ENCODE measurements around the gene RBMS3. TPM values are rescaled to one million over a fixed set of nuclear protein-coding genes. Genes with fewer than 3 reads are reported as not detected.

Gene RBMS3
- total RNA-seq, 1 donor from 2014 or later: 0.47 TPM

- Histone ChIP-seq H3K4me1 (no peaks in the 10 kb centered on the region), H3K27me3 (no peaks in the 10 kb centered on the region), H3K27ac (no peak overlapping the region), H2AFZ (replicated peaks) (no peak overlapping the region), H3K9ac (no peak overlapping the region), H3K4me2 (no peak overlapping the region), H3F3A (ENCODE audit: low read depth) (no peaks in the 10 kb centered on the region), H3K4me3 (no peak overlapping the region), H3K36me3 (no peaks in the 10 kb centered on the region), H3K9me3 (ENCODE audit: low read depth) (no peaks in the 10 kb centered on the region), H4K20me1 (ENCODE audit: low read depth) (no peaks in the 10 kb centered on the region), H3K79me2 (ENCODE audit: low read depth) (no peaks in the 10 kb centered on the region)
- Mint-ChIP-seq H3K4me1 (no peaks in the 10 kb centered on the region), H3K9me3 (no peaks in the 10 kb centered on the region), H3K27me3 (ENCODE audit: insufficient read depth, low read depth) (no peaks in the 10 kb centered on the region), H3K4me3 (no peak overlapping the region), H3K27ac (no peak overlapping the region), H3K36me3 (peaks cover 2% of the 10 kb centered on the region)
- DNase-seq (ENCODE audit: low spot score): no peak
- TF ChIP-seq EZH2phosphoT487 (IDR thresholded peaks at IDR 0.05) (no peak), EZH2 (IDR thresholded peaks at IDR 0.05) (no peak), CTCF (IDR thresholded peaks at IDR 0.05) (no peak)
Measured at GRCh38 chr3:29486096-29486495, 205.2 kb downstream of the RBMS3 start.

GRCh38 chr3:29486917-29487316, 206.0 kb downstream of the RBMS3 start:
- Mint-ChIP-seq H3K27me3 (ENCODE audit: insufficient read depth, low read depth) (no peaks in the 10 kb centered on the region), H3K36me3 (peaks cover 2% of the 10 kb centered on the region), H3K4me1 (no peaks in the 10 kb centered on the region), H3K27ac (no peak overlapping the region), H3K9me3 (no peaks in the 10 kb centered on the region), H3K4me3 (no peak overlapping the region)
- no peak for DNase-seq (ENCODE audit: low spot score)
- Histone ChIP-seq H3F3A (ENCODE audit: low read depth) (no peaks in the 10 kb centered on the region), H2AFZ (replicated peaks) (no peak overlapping the region), H3K79me2 (ENCODE audit: low read depth) (no peaks in the 10 kb centered on the region), H4K20me1 (ENCODE audit: low read depth) (no peaks in the 10 kb centered on the region), H3K27ac (no peak overlapping the region), H3K4me1 (no peaks in the 10 kb centered on the region), H3K4me2 (no peak overlapping the region), H3K4me3 (no peak overlapping the region), H3K36me3 (no peaks in the 10 kb centered on the region), H3K9me3 (ENCODE audit: low read depth) (no peaks in the 10 kb centered on the region), H3K9ac (no peak overlapping the region), H3K27me3 (no peaks in the 10 kb centered on the region)
- TF ChIP-seq CTCF (IDR thresholded peaks at IDR 0.05): no peak
- no peak for TF ChIP-seq EZH2phosphoT487 (IDR thresholded peaks at IDR 0.05)
- no peak for TF ChIP-seq EZH2 (IDR thresholded peaks at IDR 0.05)

- no peak overlapping the region for H3K4me3 ChIP-seq
- H3K36me3 ChIP-seq: no peaks in the 10 kb centered on the region
- no peak overlapping the region for H3K27ac ChIP-seq
- H3K9me3 Mint-ChIP-seq: no peaks in the 10 kb centered on the region
- H3K27me3 ChIP-seq: no peaks in the 10 kb centered on the region
- H4K20me1 ChIP-seq (ENCODE audit: low read depth): no peaks in the 10 kb centered on the region
- DNase-seq (ENCODE audit: low spot score): no peak
- no peak overlapping the region for H3K27ac Mint-ChIP-seq
- no peaks in the 10 kb centered on the region for H3F3A ChIP-seq (ENCODE audit: low read depth)
- H3K9me3 ChIP-seq (ENCODE audit: low read depth): no peaks in the 10 kb centered on the region
- no peak overlapping the region for H3K4me3 Mint-ChIP-seq
- no peaks in the 10 kb centered on the region for H3K4me1 Mint-ChIP-seq
- no peak overlapping the region for H3K9ac ChIP-seq
- peaks cover 2% of the 10 kb centered on the region for H3K36me3 Mint-ChIP-seq
- no peaks in the 10 kb centered on the region for H3K79me2 ChIP-seq (ENCODE audit: low read depth)
- no peak overlapping the region for H2AFZ ChIP-seq (replicated peaks)
- no peaks in the 10 kb centered on the region for H3K27me3 Mint-ChIP-seq (ENCODE audit: insufficient read depth, low read depth)
- H3K4me2 ChIP-seq: no peak overlapping the region
- H3K4me1 ChIP-seq: no peaks in the 10 kb centered on the region
- TF ChIP-seq EZH2phosphoT487 (IDR thresholded peaks at IDR 0.05) (no peak), EZH2 (IDR thresholded peaks at IDR 0.05) (no peak), CTCF (IDR thresholded peaks at IDR 0.05) (no peak)
Measured at GRCh38 chr3:29488922-29489321, 208.1 kb downstream of the RBMS3 start.
